GM19328 (cell line): ENCODE data around the gene GMEB2.
"Not testable (repeated sequence)": the region's sequence is repeated elsewhere in the genome, so short reads cannot be mapped to it uniquely, and the experiment has no call there.

Experiments
- ATAC-seq: cut with Tn5 transposase; IDR thresholded peaks from one replicate; pipeline ENCODE4 v1.9.1; 2021; ENCODE audit warnings: mild to moderate bottlenecking, moderate library complexity; ENCODE audit not compliant: unreplicated experiment

The GMEB2 gene

GRCh38 chr20:63561624-63562396 is 65.1 kb downstream of the GMEB2 start:
- no peak for ATAC-seq

DNA sequence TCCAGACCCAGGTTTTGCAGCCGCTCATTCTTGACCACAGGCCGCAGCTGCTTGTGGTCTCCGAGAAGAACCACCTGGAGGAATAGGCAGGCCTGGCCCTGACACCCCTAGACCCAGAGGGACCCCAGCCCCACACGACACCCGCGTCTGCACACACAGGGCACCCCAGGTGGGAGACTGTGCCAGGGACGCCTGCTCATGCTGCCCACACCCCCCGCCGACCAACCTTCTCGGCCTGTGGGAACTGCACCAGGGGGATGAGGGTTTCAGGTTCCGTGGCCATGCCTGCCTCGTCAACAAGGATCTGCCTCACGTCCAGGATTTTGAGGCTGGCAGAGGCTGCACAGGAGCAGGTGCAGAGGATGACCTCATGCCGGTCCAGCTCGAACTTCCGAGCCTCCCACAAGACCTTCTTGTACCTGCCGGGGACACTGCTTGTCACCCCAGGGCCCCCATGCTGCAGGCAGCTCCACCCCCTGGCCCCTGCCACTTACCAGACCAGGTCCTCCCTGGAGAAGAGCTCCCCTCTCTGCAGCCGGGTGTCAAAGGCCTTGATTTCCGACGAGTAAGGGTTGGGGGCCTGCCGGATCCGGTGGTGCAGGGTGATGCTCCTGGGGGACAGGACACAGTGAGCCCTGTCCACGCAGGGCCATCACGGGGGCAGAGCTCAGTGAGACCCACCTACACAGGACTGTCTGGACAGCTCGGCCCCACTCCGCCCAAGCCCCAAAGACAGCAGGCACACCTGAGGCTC is 65.9 kb downstream of the GMEB2 start:
- ATAC-seq: no peak

- ATAC-seq: no peak
Measured at GRCh38 chr20:63560333-63560805, 66.5 kb downstream of the GMEB2 start.

- not testable (repeated sequence) for ATAC-seq
Measured at GRCh38 chr20:63559485-63560332, 67.2 kb downstream of the GMEB2 start.

DNA sequence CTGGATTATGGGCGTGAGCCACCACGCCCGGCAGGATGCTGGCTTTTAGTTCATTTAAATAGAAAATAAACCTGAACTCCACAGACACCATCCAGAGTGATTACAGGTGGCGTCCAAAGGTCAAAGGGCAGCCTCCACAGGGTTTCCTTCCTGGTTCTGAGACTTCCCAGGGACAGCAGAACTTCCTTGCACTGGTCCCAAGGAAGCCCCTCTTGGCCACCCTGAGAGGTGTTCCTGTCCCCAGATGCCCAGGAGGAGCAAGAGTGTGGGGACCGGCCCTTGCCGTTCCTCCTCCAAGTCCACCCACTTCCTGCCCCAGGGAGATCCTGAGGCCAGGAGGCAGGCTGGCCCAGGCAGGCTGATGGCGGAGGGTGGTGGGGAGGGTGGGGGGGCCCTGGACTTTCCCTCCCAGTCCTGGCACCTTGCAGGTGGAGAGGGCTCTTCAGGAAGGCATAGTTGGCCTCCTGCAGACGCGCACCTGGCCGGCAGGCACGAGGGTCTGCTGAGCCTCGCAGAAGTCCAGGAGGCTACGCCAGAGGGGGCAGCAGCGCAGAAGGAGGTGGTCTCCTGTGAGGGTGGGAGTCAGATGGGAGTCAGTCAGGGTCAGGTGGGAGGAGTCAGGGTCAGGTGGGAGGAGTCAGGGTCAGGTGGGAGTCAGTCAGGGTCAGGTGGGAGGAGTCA is 68.0 kb downstream of the GMEB2 start:
- no peak for ATAC-seq

GRCh38 chr20:63557481-63557891 is 69.4 kb downstream of the GMEB2 start:
- ATAC-seq: no peak

- no peak for ATAC-seq
Measured at GRCh38 chr20:63556873-63557478, 69.9 kb downstream of the GMEB2 start.

- no peak for ATAC-seq
Measured at GRCh38 chr20:63555661-63556381, 71.1 kb downstream of the GMEB2 start.

- no peak for ATAC-seq
Measured at GRCh38 chr20:63554361-63555278, 72.3 kb downstream of the GMEB2 start.

- peak; percentile 22 for ATAC-seq
Measured at GRCh38 chr20:63553933-63554290, 73.0 kb downstream of the GMEB2 start, which contains the start of gene FNDC11. Gene FNDC11 (plus strand): TSS chr20:63554159. CDS start chr20:63555664, 1,505 bp downstream.

DNA sequence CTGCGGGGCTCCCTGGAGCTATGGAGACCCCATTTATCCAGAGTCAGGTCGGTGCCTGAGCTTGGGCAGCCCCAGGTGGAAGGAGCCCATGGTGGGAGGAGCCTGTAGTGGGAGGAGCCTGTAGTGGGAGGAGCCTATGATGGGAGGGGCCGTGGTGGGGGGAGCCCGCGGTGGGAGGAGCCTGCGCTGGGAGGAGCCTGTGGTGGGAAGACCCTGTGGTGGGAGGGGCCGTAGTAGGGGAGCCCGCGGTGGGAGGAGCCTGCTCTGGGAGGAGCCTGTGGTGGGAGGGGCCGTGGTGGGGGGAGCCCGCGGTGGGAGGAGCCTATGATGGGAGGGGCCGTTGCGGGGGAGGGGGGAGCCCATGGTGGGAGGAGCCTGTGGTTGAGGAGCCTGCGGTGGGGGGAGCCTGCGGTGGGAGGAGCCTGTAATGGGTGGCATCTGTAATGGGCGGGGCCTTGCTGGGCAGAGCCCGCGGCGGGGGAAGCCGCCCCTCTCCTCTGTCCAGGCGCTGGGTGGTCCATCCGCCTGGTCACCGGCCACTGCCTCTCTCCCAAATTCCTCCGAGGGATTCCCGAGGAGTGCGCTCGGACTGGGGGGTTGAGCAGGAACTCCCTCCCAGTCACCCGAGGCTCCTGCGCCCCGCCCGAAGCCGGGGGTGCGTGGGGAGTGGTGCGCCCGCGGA is 73.5 kb downstream of the GMEB2 start:
- peak; percentile 59 for ATAC-seq

DNA sequence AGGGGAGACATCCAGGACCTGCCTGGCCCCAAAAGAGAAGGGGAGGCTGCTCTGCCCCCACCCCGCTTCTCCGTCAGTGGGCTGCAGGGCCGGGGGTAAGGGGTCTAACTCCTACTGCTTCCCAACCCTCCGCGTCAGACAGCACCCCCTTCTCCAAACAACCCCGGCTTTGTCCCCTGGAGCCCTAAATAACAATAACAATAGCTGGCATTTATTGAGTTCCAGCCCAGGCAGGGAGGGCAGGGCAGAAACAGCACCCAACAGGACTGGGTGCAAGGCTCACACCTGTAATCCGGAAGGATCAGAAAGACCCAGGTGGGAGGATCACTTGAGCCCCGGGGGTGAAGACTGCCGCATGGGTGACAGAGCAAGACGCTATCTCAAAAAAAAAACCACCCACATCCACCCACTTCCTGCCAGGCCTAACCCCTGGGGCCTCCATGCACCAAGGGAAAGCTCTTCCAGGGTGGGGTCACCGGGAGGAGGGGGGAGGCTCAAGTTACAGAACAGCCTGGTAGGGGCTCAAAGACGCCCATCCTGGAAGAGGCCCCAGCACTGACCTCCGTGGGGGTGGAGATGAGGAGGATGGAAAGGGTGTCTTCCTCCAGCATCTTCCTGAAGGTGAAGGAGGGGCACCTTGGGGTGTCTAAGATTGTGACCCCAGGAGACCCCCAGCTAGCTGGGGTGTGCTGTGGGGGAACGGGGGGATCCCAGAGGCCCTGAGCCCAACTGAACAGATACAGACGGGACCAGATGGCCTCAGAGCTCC is 74.2 kb downstream of the GMEB2 start:
- ATAC-seq: no peak

DNA sequence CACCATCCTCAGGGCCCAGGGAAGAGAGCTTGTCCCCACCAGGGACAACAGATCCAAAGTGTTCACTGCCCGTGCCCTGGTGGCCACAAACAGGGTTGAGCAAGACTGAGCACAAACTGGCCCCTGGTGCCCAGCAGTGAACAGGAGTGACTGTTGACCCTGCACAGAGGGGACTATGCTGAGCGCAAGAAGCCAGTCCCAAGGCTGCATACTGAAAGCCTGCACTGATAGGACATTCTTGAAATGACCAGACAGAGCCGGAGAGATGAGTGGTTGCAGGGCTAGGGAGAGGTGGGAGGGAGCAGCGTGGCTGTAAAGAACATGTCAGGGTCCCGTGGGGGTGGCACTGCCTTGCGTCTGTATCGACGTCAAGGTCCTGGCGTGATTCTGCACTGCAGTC is 75.8 kb downstream of the GMEB2 start:
- no peak for ATAC-seq

DNA sequence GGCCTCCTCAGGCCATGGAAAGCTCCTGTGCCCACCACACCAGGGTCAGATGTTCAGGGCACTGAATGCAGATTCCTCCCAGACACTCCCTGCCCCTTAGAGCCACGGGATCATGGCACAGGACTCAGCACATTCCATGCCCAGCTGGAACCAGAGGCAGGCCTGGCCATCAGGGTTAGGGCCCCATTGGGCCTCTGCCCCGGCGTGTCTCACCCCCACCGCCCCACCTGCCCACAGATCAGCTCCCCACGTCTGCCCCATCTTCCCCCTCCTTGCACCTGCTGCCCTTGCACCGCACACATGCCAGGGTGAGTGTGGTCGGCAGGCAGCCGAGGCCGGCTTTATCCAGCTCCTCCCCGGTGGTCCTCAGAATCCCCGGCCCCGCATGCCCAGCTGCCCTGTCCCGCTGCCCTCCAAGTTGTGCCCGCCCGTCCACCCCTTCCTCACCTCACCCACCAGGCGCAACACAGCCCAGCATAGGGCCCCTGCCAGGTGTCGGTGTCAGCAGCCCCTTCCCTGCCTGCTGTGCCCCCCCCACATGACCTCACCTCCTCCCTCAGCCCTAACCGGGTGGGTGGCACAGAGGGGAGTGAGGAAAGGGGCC is 77.1 kb downstream of the GMEB2 start:
- ATAC-seq: no peak

DNA sequence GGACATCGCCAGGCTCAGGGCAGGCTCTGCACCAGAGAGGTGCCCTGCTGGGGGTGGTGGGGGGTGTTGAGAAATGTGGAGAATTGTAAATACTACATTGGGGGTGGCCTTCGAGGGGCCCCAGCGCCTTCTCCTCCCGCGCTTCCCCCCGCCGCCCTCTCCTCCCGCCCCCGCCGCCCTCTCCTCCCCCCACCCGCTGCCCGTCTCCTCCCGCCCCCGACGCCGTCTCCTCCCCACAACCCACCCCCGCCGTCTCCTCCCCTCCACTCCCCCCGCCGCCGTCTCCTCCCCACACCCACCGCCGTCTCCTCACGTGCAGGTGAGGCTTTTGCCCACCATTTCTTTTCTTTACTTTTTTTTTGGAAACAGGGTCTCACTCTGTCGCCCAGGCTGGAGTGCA is 77.9 kb downstream of the GMEB2 start:
- ATAC-seq: no peak

DNA sequence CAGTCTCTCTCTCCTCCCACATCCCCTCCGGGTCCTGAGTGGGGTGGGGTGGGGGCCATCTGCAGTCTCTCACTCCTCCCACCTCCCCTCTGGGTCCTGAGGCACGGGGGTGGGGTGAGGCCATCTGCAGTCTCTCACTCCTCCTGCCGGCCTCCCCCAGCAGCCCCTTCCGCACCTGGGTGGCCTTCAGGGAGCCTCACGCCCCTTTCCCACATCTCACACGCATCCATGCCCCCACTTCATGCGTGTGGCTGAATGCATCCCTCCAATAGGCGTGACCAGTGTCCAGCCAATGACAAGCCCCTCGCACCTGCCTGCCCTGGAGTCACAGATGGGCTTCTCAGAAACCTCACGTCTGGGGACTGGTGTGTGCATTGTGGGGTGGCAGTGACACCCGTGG is 78.4 kb downstream of the GMEB2 start:
- ATAC-seq: no peak
